Epithelial cell of esophagus (primary cell): ENCODE data around the gene KCNC1.

Experiments used
- DNase-seq: peaks from one replicate; pipeline ENCODE4 v3.0.0; 2010; ENCODE audit warnings: low read depth
- H3K4me3 ChIP-seq: 2 replicates; pipeline ENCODE4 v1.5.1; 2011; ENCODE audit warnings: mild to moderate bottlenecking, low read length, control low read depth
- TF ChIP-seq, protein P1 (sequence below): IDR thresholded peaks from 2 replicates; pipeline ENCODE4 v1.5.1; 2011; ENCODE audit warnings: low read depth, mild to moderate bottlenecking, low read length, control low read depth, inconsistent platforms; ENCODE audit not compliant: insufficient read depth; ENCODE audit errors: missing control alignments

The KCNC1 gene

DNA sequence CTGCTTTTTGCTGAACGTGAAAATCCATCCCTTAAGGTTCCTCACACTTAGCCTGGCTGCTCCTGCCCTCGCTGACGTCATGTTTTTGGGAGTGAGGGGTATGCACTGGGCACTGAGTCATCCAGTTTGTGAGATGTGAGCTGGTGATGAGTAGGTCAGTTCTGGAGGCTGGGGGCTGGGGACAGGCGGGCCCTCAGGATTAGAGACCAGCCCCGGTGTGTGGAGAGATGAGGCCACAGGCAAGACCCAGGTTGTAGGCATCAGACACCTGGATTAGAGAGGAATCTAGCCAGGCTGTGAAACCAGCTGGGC is 9.2 kb downstream of the KCNC1 start:
- DNase-seq: peak; percentile 24

GRCh38 chr11:17744151-17744940 is 9.8 kb downstream of the KCNC1 start:
- H3K4me3 ChIP-seq: no peak overlapping the region
- DNase-seq: no peak

More for the DNA sequence above, 9.2 kb downstream of the KCNC1 start:
- TF ChIP-seq, protein P1, sequence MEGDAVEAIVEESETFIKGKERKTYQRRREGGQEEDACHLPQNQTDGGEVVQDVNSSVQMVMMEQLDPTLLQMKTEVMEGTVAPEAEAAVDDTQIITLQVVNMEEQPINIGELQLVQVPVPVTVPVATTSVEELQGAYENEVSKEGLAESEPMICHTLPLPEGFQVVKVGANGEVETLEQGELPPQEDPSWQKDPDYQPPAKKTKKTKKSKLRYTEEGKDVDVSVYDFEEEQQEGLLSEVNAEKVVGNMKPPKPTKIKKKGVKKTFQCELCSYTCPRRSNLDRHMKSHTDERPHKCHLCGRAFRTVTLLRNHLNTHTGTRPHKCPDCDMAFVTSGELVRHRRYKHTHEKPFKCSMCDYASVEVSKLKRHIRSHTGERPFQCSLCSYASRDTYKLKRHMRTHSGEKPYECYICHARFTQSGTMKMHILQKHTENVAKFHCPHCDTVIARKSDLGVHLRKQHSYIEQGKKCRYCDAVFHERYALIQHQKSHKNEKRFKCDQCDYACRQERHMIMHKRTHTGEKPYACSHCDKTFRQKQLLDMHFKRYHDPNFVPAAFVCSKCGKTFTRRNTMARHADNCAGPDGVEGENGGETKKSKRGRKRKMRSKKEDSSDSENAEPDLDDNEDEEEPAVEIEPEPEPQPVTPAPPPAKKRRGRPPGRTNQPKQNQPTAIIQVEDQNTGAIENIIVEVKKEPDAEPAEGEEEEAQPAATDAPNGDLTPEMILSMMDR: no peak
- no peak overlapping the region for H3K4me3 ChIP-seq

GRCh38 chr11:17745023-17745772 is 10.6 kb downstream of the KCNC1 start:
- no peak for DNase-seq
- TF ChIP-seq, protein P1: no peak
- H3K4me3 ChIP-seq: no peak overlapping the region

More at GRCh38 chr11:17744151-17744940, 9.8 kb downstream of the KCNC1 start:
- TF ChIP-seq, protein P1: no peak

GRCh38 chr11:17746096-17746495 is 11.5 kb downstream of the KCNC1 start:
- H3K4me3 ChIP-seq: no peak overlapping the region
- TF ChIP-seq, protein P1: no peak
- no peak for DNase-seq

- TF ChIP-seq, protein P1: no peak
- no peak overlapping the region for H3K4me3 ChIP-seq
- no peak for DNase-seq
These were observed 12.8 kb downstream of the KCNC1 start for GRCh38 chr11:17747131-17747955.

- TF ChIP-seq, protein P1: no peak
- DNase-seq: no peak
- H3K4me3 ChIP-seq: no peak overlapping the region
These were observed 13.5 kb downstream of the KCNC1 start for GRCh38 chr11:17748044-17748443.
